ENCODE measurements around the gene SUGCT.
"Not testable (repeated sequence)": the region's sequence is repeated elsewhere in the genome, so short reads cannot be mapped to it uniquely, and the experiment has no call there.

GRCh38 chr7:40268810-40269209 lies 134.0 kb downstream of the SUGCT start:
- not testable (repeated sequence) for TF ChIP-seq POLR2A, CTCF (IDR thresholded peaks at IDR 0.05)
